ENCODE measurements around the gene TFDP2.
A peak's percentile ranks its signal among the peaks of the same experiment; 100 is the strongest.

The TFDP2 gene
- long read RNA-seq, full-length matches to known transcripts, result 72 of 208 reads
- long read RNA-seq, partial matches to known transcripts, result 18 of 208 reads
- long read RNA-seq, other reads (novel, unspliced or antisense), result 118 of 208 reads

DNA sequence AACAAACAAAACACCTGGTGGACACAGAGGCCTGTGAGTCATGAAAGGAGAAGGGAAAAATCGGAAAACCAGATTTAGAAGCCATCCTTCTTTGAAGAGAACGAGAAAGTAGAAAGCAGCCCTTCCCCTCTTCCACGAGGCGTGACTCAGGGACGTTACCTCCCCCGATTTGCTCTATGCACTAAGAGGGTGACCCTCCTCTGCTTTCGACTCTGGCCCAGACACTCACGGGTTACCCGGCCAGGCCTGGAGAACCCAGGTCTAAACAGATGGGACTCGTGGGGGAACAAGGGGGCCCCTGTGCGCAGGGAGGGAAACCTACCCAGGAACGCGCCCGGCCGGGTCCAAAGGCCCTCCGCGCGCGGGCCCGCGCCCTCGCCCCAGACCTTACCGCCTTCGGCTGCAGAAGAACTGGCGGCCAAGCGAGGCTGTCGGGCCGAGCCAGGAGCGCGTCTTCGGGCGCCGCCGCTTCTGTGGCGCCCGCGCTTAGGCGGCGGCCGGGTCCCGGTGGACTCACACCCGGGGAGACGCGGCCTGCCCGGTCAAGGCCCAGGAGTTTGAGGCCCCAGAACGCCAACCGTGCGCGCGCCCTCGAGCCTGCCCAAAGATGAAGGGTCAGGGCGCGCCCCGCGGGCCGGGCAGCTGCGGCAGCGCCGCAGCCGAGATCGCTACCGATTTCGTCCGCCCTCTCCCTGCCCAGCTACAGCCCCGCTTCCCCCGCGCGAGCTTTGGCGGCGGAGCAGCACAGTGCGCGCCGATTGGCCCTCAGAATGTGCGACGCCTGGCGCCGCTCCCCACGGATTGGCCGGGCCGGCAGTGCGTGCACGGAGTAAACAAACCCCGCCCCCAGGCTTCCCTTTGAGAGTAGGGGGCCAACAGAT lies at the start of gene TFDP2:
TSS of gene TFDP2 (minus strand) at position 753 of the 881 bp plus-strand sequence. CDS start 47,795 bp downstream, outside the sequence.
- no peak for TF ChIP-seq CTCF (IDR thresholded peaks at IDR 0.05; ENCODE audit: insufficient read depth, low read length)
- 0 out of 2 replicates have a peak, but pooled peaks have one; percentile 38 for TF ChIP-seq POLR2AphosphoS5 (IDR thresholded peaks at IDR 0.05; ENCODE audit: low read depth)
- Histone ChIP-seq H3K27ac (replicated peaks) (peak within 1 kb of the TSS; percentile 71), H3K27me3 (ENCODE audit: insufficient read depth, poor library complexity, severe bottlenecking) (no peaks in the 10 kb centered on the region), H3K4me3 (replicated peaks; ENCODE audit: insufficient read depth, low read length) (peak within 1 kb of the TSS; percentile 62)
- DNase-seq (ENCODE audit: low read depth in 1 of 2, low spot score in 1 of 2), result peak; percentile 54 to 90

DNA sequence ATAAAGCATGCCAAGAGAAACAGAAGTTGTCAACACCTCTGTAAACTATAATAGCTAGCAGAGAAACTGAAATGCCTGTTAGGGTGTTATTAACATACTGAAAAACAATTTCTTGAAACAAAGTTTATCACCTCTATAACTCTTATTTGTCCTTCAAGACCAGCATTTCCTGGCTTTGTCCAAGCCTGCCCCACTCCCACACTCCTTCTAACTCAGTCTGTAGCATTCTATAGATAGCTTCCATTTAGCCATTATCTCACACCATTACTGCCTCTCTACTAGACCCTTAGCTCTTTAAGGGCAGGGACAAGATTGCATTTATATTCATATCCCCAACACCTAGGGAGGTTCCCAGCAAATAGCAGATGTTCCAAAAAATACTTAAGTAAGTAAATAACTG lies 39.5 kb upstream of the TFDP2 start:
- H3K4me3 ChIP-seq (replicated peaks; ENCODE audit: insufficient read depth, low read length), result no peak overlapping the region
- H3K27ac ChIP-seq (replicated peaks), result no peak overlapping the region
- no peak for TF ChIP-seq CTCF (IDR thresholded peaks at IDR 0.05; ENCODE audit: insufficient read depth, low read length)
- no peak for TF ChIP-seq POLR2AphosphoS5 (IDR thresholded peaks at IDR 0.05; ENCODE audit: low read depth)
- no peak for TF ChIP-seq SPI1 (IDR thresholded peaks at IDR 0.05; ENCODE audit: borderline replicate concordance, low read depth)
- no peak for TF ChIP-seq GABPA (IDR thresholded peaks at IDR 0.05; ENCODE audit: low read depth)
- TF ChIP-seq, protein P1, sequence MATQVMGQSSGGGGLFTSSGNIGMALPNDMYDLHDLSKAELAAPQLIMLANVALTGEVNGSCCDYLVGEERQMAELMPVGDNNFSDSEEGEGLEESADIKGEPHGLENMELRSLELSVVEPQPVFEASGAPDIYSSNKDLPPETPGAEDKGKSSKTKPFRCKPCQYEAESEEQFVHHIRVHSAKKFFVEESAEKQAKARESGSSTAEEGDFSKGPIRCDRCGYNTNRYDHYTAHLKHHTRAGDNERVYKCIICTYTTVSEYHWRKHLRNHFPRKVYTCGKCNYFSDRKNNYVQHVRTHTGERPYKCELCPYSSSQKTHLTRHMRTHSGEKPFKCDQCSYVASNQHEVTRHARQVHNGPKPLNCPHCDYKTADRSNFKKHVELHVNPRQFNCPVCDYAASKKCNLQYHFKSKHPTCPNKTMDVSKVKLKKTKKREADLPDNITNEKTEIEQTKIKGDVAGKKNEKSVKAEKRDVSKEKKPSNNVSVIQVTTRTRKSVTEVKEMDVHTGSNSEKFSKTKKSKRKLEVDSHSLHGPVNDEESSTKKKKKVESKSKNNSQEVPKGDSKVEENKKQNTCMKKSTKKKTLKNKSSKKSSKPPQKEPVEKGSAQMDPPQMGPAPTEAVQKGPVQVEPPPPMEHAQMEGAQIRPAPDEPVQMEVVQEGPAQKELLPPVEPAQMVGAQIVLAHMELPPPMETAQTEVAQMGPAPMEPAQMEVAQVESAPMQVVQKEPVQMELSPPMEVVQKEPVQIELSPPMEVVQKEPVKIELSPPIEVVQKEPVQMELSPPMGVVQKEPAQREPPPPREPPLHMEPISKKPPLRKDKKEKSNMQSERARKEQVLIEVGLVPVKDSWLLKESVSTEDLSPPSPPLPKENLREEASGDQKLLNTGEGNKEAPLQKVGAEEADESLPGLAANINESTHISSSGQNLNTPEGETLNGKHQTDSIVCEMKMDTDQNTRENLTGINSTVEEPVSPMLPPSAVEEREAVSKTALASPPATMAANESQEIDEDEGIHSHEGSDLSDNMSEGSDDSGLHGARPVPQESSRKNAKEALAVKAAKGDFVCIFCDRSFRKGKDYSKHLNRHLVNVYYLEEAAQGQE (IDR thresholded peaks at IDR 0.05; ENCODE audit: insufficient replicate concordance, low read depth), result no peak
- no peaks in the 10 kb centered on the region for H3K27me3 ChIP-seq (ENCODE audit: insufficient read depth, poor library complexity, severe bottlenecking)
- no peak for DNase-seq (ENCODE audit: low read depth in 1 of 2, low spot score in 1 of 2)

GRCh38 chr3:142180761-142181362 lies 31.5 kb upstream of the TFDP2 start:
- TF ChIP-seq GABPA (IDR thresholded peaks at IDR 0.05; ENCODE audit: low read depth) (no peak), CTCF (IDR thresholded peaks at IDR 0.05; ENCODE audit: insufficient read depth, low read length) (peak; percentile 63), SPI1 (IDR thresholded peaks at IDR 0.05; ENCODE audit: borderline replicate concordance, low read depth) (no peak)
- DNase-seq (ENCODE audit: low read depth in 1 of 2, low spot score in 1 of 2), result peak; percentile 8 to 45
- no peak overlapping the region for H3K27ac ChIP-seq (replicated peaks)
- H3K27me3 ChIP-seq (ENCODE audit: insufficient read depth, poor library complexity, severe bottlenecking), result no peaks in the 10 kb centered on the region
- H3K4me3 ChIP-seq (replicated peaks; ENCODE audit: insufficient read depth, low read length), result no peak overlapping the region

DNA sequence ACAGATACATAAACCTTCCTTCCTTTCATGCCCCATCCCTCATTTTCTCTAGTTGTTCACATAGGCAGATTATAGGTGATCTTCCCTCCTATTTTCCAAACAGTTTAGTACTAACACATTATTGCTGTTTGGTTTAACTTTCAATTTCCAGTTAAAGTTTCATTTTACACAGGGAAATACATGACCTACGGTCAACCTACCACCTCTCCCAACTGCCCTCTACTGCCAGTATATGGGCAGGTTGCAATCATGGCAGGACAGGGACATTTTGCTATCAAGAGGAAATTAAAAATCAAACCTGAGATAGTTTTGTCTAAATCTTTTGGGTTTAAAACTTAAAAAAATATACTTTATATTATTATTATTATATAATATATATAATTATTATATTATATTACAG lies 26.1 kb upstream of the TFDP2 start:
- Histone ChIP-seq H3K27me3 (ENCODE audit: insufficient read depth, poor library complexity, severe bottlenecking) (no peaks in the 10 kb centered on the region), H3K4me3 (replicated peaks; ENCODE audit: insufficient read depth, low read length) (no peak overlapping the region), H3K27ac (replicated peaks) (no peak overlapping the region)
- DNase-seq (ENCODE audit: low read depth in 1 of 2, low spot score in 1 of 2), result no peak
- TF ChIP-seq POLR2AphosphoS5 (IDR thresholded peaks at IDR 0.05; ENCODE audit: low read depth), result no peak
- no peak for TF ChIP-seq GABPA (IDR thresholded peaks at IDR 0.05; ENCODE audit: low read depth)
- TF ChIP-seq CTCF (IDR thresholded peaks at IDR 0.05; ENCODE audit: insufficient read depth, low read length), result no peak
- no peak for TF ChIP-seq SPI1 (IDR thresholded peaks at IDR 0.05; ENCODE audit: borderline replicate concordance, low read depth)
- TF ChIP-seq, protein P1 (IDR thresholded peaks at IDR 0.05; ENCODE audit: insufficient replicate concordance, low read depth), result no peak
